ENCODE results near the gene RNF11. TPM values are rescaled to one million over a fixed set of nuclear protein-coding genes. Genes with fewer than 3 reads are reported as not detected.

Gene RNF11
- polyA plus RNA-seq, 1 donor from 2014 or later, result 210 TPM

- Histone ChIP-seq H4K20me1 (ENCODE audit: insufficient read depth) (no peaks in the 10 kb centered on the region), H2AFZ (ENCODE audit: low read depth, low read length) (no peak overlapping the region), H3K27me3 (ENCODE audit: insufficient read depth, low read depth, low read length) (no peaks in the 10 kb centered on the region), H3K9me2 (ENCODE audit: insufficient read depth, low read length) (no peaks in the 10 kb centered on the region), H3K79me2 (replicated peaks; ENCODE audit: insufficient read depth, low read length) (no peaks in the 10 kb centered on the region), H3F3A (ENCODE audit: insufficient read depth, low read length, poor library complexity, severe bottlenecking) (no peaks in the 10 kb centered on the region), H3K9me3 (ENCODE audit: low read length) (no peaks in the 10 kb centered on the region), H3K9ac (ENCODE audit: low read length) (no peak overlapping the region), H3K27ac (ENCODE audit: low read length) (no peak overlapping the region), H3K4me3 (ENCODE audit: low read length) (no peak overlapping the region), H3K4me2 (ENCODE audit: low read length) (no peak overlapping the region), H3K36me3 (ENCODE audit: insufficient read depth, low read length) (no peaks in the 10 kb centered on the region)
- TF ChIP-seq CTCF (IDR thresholded peaks at IDR 0.05; ENCODE audit: poor library complexity, severe bottlenecking) (no peak), TAF1 (IDR thresholded peaks at IDR 0.05; ENCODE audit: low read depth) (no peak), EP300 (conservative IDR thresholded peaks at IDR 0.05; ENCODE audit: poor library complexity, severe bottlenecking) (no peak), POLR2AphosphoS5 (IDR thresholded peaks at IDR 0.05) (no peak), RAD21 (conservative IDR thresholded peaks at IDR 0.05) (no peak), SMC3 (conservative IDR thresholded peaks at IDR 0.05; ENCODE audit: poor library complexity) (no peak), EZH2 (IDR thresholded peaks at IDR 0.05; ENCODE audit: borderline replicate concordance, insufficient read depth, low read length, poor library complexity, severe bottlenecking) (no peak), REST (IDR thresholded peaks at IDR 0.05; ENCODE audit: borderline replicate concordance) (no peak), MXI1 (conservative IDR thresholded peaks at IDR 0.05; ENCODE audit: poor library complexity, severe bottlenecking) (no peak)
These were observed 25.4 kb upstream of the RNF11 start for GRCh38 chr1:51210676-51211075.

- Histone ChIP-seq H3K36me3 (ENCODE audit: insufficient read depth, low read length) (no peaks in the 10 kb centered on the region), H2AFZ (ENCODE audit: low read depth, low read length) (no peak overlapping the region), H3K9ac (ENCODE audit: low read length) (no peak overlapping the region), H3K4me2 (ENCODE audit: low read length) (no peak overlapping the region), H4K20me1 (ENCODE audit: insufficient read depth) (no peaks in the 10 kb centered on the region), H3K4me3 (ENCODE audit: low read length) (no peak overlapping the region), H3K79me2 (replicated peaks; ENCODE audit: insufficient read depth, low read length) (no peaks in the 10 kb centered on the region), H3K27ac (ENCODE audit: low read length) (no peak overlapping the region), H3K27me3 (ENCODE audit: insufficient read depth, low read depth, low read length) (no peaks in the 10 kb centered on the region), H3K9me3 (ENCODE audit: low read length) (no peaks in the 10 kb centered on the region), H3K9me2 (ENCODE audit: insufficient read depth, low read length) (no peaks in the 10 kb centered on the region), H3F3A (ENCODE audit: insufficient read depth, low read length, poor library complexity, severe bottlenecking) (no peaks in the 10 kb centered on the region)
- TF ChIP-seq CTCF (IDR thresholded peaks at IDR 0.05; ENCODE audit: poor library complexity, severe bottlenecking) (no peak), POLR2AphosphoS5 (IDR thresholded peaks at IDR 0.05) (no peak), MXI1 (conservative IDR thresholded peaks at IDR 0.05; ENCODE audit: poor library complexity, severe bottlenecking) (no peak), EZH2 (IDR thresholded peaks at IDR 0.05; ENCODE audit: borderline replicate concordance, insufficient read depth, low read length, poor library complexity, severe bottlenecking) (no peak), RAD21 (conservative IDR thresholded peaks at IDR 0.05) (no peak), REST (IDR thresholded peaks at IDR 0.05; ENCODE audit: borderline replicate concordance) (no peak), TAF1 (IDR thresholded peaks at IDR 0.05; ENCODE audit: low read depth) (no peak), SMC3 (conservative IDR thresholded peaks at IDR 0.05; ENCODE audit: poor library complexity) (no peak), EP300 (conservative IDR thresholded peaks at IDR 0.05; ENCODE audit: poor library complexity, severe bottlenecking) (no peak)
These were observed 21.4 kb upstream of the RNF11 start for GRCh38 chr1:51214615-51215131.
